Fibroblast of skin of scalp (primary cell): Measurements from ENCODE around the gene INPP5A.
"Not testable (repeated sequence)": the region's sequence is repeated elsewhere in the genome, so short reads cannot be mapped to it uniquely, and the experiment has no call there.

ENCODE experiments used
- DNase-seq: peaks from one replicate; pipeline ENCODE4 v3.0.0-alpha.2; 2013

INPP5A gene

DNA sequence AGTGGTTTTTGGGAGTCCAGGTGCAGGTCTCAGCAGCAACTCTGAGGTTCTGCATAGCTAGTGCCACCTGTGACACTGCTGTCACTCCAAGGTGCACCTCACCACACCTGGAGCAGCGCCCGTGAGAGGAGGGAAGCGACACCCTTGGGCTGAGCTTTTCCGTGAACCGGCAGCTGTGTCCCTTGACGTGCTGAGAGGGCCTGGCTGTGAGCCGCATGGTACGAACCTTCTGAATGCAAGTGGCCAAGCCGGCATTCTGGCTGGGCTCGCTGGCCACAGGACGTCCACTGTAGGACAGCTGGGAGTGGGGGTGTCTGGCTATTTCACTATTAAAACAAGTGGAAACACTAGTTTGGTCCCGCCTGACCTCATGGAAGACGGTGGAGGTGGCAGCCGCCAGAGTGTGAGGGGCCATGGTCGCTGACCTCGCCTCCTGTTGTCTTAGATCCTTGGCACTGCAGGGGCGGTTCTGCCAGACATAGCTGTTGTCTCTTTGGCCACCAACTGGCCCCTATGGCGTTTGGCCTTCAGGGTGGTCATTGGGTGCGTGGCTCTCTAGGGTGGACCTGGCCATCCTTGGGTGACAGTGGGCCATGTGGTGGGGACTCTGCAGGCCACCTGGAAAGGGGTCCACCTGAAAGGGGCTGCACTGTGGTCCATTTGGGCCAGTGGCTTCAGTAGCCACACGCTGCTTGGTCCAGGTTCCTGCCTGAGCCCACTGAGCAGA, 12.9 kb downstream of the INPP5A start:
- no peak for DNase-seq

DNA sequence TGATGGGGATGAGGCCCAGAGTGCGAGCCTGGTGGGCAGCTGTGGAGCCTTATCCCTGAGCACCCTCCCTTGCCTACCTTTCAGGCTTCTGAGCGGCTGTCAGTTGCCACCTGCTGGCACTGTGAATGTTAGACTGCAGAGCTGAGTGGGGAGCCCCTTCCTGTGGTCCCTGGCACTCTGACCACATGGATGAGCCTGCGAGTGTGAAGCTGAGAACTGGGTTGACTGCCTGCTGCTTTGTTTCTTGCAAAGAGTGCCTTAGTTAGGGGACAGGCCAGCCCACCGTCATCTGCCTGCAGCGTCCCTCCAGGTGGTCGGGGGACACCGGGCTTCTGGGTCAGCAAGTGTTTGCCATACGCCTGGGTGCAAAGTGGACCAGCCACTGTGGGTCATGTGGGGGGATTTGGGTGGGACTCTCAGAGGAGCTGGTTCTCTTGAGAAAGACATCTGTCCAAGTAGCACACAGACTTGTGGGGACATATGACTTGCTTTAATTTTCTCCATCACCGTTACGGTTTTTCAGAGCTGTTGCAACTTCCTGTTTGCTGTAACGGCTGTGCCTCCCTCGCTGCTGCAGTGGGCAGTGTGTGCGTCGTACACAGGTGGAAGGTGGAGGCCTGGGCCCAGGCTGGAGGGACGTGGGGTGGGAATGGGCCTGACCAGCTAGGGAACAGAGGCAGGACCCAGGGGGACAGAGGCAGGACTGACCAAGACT, 13.7 kb downstream of the INPP5A start:
- DNase-seq = no peak

GRCh38 chr10:132551808-132552130, 14.2 kb downstream of the INPP5A start:
- DNase-seq = no peak

- not testable (repeated sequence) for DNase-seq
Measured at GRCh38 chr10:132552635-132553034, 15.0 kb downstream of the INPP5A start.

DNA sequence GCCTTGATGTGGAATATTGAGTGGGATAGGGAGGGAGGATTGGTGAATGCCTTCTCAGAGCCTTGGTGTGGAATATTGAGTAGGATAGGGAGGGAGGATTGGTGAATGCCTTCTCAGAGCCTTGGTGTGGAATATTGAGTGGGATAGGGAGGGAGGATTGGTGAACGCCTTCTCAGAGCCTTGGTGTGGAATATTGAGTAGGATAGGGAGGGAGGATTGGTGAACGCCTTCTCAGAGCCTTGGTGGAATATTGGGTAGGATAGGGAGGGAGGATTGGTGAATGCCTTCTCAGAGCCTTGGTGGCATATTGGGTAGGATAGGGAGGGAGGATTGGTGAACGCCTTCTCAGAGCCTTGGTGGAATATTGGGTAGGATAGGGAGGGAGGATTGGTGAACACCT, 16.0 kb downstream of the INPP5A start:
- not testable (repeated sequence) for DNase-seq

- no peak for DNase-seq
Measured at GRCh38 chr10:132554053-132554990, 16.7 kb downstream of the INPP5A start.

GRCh38 chr10:132554991-132555647, 17.5 kb downstream of the INPP5A start:
- no peak for DNase-seq

GRCh38 chr10:132555648-132556575, 18.3 kb downstream of the INPP5A start:
- no peak for DNase-seq

DNA sequence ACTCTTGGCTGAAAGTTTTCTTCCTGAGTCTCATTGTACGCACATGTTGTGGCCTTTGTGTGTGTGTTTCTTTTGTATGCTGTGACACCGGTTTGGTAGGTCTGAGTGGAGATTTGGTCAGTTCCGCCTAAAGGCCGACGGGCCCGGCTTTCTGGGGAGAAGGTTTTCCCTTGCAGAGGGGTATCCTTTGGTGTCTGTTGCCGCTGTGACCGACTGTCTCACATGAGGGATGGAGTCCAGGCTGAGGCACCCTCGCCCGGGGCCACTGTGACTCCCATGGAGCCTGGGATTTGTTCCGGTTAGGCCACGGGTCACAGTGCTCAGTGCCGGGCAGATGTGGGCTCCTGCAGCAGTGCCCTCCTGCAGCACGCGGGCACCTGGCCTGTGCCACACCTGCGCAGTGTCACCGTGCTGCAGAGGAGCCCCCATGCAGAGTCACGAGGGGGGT, 19.4 kb downstream of the INPP5A start:
- DNase-seq = no peak

DNA sequence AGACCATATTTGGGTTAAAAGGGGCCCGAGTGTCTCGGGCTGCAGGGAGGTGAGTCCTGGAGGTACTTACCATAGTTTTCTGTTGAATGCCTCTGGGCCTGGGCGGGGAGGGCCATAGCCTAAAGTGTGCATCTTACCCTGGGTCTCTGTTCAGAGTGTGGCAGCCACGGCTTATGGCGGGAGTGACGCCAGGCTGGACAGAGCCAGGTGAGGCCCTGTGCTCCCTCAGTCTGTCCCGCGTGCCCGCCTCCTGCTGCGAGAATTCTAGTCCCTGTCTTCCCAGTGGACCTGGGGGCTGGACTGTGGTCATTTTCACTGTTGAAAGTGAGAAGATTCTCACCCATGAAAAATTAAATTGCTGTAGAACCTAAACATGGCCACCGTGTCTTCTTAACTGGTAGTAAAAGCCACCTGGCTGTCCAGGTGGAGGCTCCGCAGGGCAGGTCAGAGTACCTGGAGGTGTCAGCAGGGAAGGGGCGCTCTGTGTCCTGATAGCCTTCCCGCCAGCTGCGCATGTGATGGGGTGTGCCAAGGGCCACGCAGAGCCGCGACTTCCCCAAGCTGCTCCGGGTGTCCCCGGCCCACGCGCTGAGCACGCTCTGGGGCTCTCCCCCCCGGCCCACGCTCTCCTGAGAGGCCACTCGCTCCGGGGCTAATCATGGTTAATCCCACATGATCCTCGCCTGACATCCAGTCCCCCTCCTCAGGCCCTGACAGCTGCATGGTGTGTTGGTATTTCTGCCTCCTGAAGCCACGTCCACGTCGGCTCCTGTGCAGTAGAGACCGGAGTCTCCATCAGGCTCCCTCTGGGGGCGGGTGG, 20.3 kb downstream of the INPP5A start:
- DNase-seq = no peak

DNA sequence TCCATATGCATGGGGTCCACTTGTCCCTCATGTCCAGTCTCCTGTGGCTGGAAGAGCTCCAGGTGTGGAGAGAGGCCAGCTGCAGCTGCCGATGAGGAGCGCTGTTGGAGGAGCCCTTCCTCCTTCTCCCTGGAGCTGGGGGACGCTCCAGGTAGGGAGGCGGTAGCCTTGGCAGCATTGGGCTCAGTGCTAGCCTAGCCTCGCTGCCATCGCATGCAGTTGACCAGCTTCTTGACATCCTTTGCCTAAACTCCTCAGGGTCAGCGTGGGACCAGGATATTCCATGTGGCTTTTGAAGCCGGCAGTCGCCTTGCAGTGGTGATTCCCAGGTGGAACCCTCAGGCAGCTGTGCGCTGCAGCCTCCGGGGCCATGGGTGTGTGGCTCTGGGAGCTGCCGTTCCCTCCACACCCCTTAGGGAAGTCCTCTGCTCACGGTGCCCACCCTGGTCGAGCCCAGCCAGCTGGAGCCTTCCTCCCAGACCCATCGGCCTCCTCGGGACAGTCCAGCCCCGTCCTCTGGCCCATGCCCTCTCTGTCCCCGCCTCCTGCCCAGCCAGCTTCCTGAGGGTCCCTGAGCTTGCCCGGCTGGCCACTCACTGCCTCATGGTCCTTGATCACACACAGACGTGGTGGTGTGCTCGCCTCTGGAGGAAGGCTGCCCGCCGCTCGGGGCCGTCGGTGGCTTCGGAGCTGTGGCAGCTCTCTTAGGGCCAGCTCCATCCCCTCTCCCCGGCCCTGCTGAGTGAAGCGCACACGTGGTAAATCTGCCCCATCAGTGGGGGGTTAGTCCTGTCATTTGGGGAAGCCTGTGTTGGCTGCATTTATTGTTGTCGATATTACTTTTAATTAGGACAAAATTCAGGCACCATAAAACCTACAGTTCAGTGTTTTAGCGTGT, 21.2 kb downstream of the INPP5A start:
- no peak for DNase-seq

- DNase-seq = no peak
Measured at GRCh38 chr10:132559538-132559937, 22.0 kb downstream of the INPP5A start.

GRCh38 chr10:132560241-132560731, 22.7 kb downstream of the INPP5A start:
- no peak for DNase-seq

DNA sequence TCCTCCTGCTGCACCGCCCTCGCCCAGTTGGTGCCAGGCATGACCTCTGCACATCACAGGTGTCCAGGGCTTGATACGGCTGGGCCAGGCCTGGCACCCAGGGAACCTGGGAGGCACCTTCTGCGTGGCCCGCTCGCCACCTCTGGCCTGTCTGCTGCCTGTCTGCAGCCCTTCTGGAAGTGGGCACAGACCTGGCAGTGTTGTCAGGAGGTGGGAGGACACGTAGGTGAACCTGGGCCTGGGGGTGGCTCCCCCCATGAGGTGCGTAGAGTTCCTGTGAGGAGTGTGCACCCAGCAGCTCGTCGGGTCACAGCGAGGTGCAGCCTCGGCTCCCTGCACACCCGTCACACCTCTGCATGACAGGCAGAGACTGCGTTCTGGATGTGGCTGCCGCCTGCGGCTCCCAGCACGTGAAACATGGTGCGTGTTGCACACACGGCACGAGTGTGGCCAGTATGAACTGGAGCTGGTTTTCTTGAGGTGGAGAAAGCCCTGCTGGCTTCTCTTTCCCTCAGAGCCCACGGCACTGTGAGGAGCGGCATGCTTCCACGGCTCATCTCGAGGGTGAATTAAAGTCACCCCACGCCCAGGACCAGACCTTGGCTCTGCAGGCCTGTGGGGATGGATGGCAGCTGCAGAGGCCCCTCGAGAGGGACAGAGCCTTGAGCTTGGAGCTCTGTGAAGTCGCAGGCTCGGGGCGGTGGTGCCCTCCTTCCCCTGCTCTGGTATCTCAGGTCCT, 24.8 kb downstream of the INPP5A start:
- no peak for DNase-seq

DNA sequence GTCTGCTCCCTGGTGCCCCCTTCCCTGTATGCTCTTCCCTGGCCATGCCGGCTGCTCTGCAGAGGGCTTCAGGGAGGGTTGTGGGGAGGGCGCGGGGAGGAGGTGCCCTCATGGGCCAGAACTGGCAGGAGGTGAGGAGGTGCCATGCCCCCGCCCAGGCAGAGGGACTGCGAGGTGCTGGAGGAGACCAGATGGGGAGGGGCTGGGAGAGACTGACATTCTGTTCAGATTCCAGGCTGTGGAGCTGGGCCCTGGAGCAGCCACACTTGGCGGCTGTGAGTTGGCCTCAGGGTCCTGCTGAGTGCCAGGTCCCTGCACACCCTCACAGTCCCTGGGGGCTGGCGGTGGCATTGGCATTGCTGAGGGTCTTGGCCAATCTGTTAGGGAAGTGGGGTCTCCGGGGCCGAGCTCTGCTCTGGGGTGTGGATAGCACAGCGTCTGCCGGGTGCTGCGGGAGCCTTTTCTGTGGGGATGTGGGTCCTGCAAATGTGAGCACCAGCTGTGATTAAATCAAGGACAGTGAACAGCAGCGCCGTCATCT, 25.4 kb downstream of the INPP5A start:
- DNase-seq = no peak

GRCh38 chr10:132563485-132564248, 26.1 kb downstream of the INPP5A start:
- DNase-seq = no peak

DNA sequence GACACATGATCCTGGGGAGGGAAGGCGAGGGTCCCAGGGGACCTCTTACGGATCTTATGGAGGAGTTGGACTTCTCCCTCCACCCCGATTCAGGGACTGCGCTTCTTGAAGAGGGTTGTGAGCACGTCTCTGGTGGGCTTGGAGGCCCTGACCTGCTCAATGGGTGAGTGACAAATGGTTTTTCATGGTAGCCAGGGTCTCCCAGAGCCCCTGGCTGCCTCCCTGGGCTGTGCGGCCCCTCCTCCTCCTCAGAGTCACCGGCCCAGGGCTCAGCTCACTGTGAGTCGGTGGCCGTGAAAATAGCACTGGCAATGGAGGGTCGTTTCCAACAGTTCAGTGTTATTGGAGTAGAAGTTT, 26.6 kb downstream of the INPP5A start:
- no peak for DNase-seq

- DNase-seq = no peak
Measured at GRCh38 chr10:132564690-132565089, 27.1 kb downstream of the INPP5A start.
